B cell (primary cell): Measurements from ENCODE around the gene ZFAND2A. TPM values are rescaled to one million over a fixed set of nuclear protein-coding genes. Genes with fewer than 3 reads are reported as not detected.

Experiments used
- ATAC-seq: fragments of 200-7000 bp; cut with Tn5 transposase; one replicate; pipeline ENCODE4 v1.10.0; 2021; ENCODE audit warnings: low read depth, mild to moderate bottlenecking, moderate number of reproducible peaks, moderate library complexity
- CTCF ChIA-PET: fragments of 350-600 bp; sonication (Branson Sonifier 250); formaldehyde crosslinking; loops from one replicate; lab custom pipeline; 2021; ENCODE audit warnings: antibody characterized with exemption, inconsistent platforms; lab: Charles Lee
- POLR2A ChIA-PET: fragments of 350-600 bp; sonication (Branson Sonifier 250); formaldehyde crosslinking; loops from one replicate; lab custom pipeline; 2021; ENCODE audit warnings: antibody characterized with exemption; lab: Charles Lee
- DNase-seq: peaks from one replicate; pipeline ENCODE4 v3.0.0; 2013
- H2AFZ ChIP-seq: 2 replicates; pipeline ENCODE4 v1.6.1; 2012; ENCODE audit warnings: mild to moderate bottlenecking, low read depth, low read length; ENCODE audit not compliant: insufficient read depth, poor library complexity, severe bottlenecking
- H3K27ac ChIP-seq, 2 donors: 1 replicate in 1 of 2; 2 replicates in 1 of 2; pipeline ENCODE4 v1.5.1; 2012 to 2013; ENCODE audit warnings: low read length in 2 of 2, mild to moderate bottlenecking in 2 of 2, moderate library complexity in 1 of 2
- H3K27me3 ChIP-seq, 4 experiments: fragments of 200-600 bp in 1 of 4; sonication (generic) in 1 of 4; replicated peaks in 1 of 4; 1 replicate in 2 of 4; 2 replicates in 2 of 4; pipeline versions ENCODE4 v1.6.1 to v1.7.0; 2013 to 2016; ENCODE audit warnings: low read length in 3 of 4, mild to moderate bottlenecking in 2 of 4, mixed read lengths in 1 of 4, moderate library complexity in 1 of 4; ENCODE audit not compliant: insufficient read depth in 4 of 4, control insufficient read depth in 3 of 4; ENCODE audit errors: control extremely low read depth in 1 of 4
- H3K36me3 ChIP-seq, 2 experiments: replicated peaks in 1 of 2; 1 replicate in 1 of 2; 2 replicates in 1 of 2; pipeline versions ENCODE4 v1.6.1 to v1.7.1; 2013; ENCODE audit warnings: low read length in 1 of 2; ENCODE audit not compliant: insufficient read depth in 2 of 2, control insufficient read depth in 1 of 2; ENCODE audit errors: control extremely low read depth in 1 of 2, extremely low read depth in 1 of 2
- H3K4me1 ChIP-seq, 2 donors: fragments of 200-600 bp in 1 of 2; sonication (generic) in 1 of 2; 1 replicate in 1 of 2; 2 replicates in 1 of 2; pipeline versions ENCODE4 v1.5.1 to v1.6.1; 2013 to 2017; ENCODE audit warnings: low read length in 2 of 2; ENCODE audit not compliant: control insufficient read depth in 2 of 2, insufficient read depth in 2 of 2
- H3K4me2 ChIP-seq: replicated peaks from 2 replicates; pipeline ENCODE3; 2012; ENCODE audit warnings: mild to moderate bottlenecking, low read depth, low read length; ENCODE audit not compliant: poor library complexity, severe bottlenecking
- H3K4me3 ChIP-seq, 5 experiments: fragments of 200-600 bp in 1 of 5; sonication (generic) in 1 of 5; 1 replicate in 3 of 5; 2 replicates in 2 of 5; pipeline versions ENCODE4 v1.5.1 to v1.7.0; 2011 to 2016; ENCODE audit warnings: low read length in 4 of 5, mild to moderate bottlenecking in 4 of 5, low read depth in 2 of 5, control low read depth in 1 of 5, moderate library complexity in 1 of 5; ENCODE audit not compliant: insufficient read depth in 1 of 5; ENCODE audit errors: control extremely low read depth in 1 of 5, extremely low read depth in 1 of 5
- H3K79me2 ChIP-seq: fragments of 200-600 bp; sonication (generic); one replicate; pipeline ENCODE4 v1.6.0; 2016; ENCODE audit warnings: low read length; ENCODE audit not compliant: control insufficient read depth, insufficient read depth
- H3K9ac ChIP-seq: fragments of 200-600 bp; sonication (generic); 2 replicates; pipeline ENCODE4 v1.6.1; 2017; ENCODE audit warnings: mild to moderate bottlenecking, low read length, moderate library complexity
- H3K9me3 ChIP-seq, 3 donors: one replicate each; pipeline versions ENCODE4 v1.6.1 to v1.7.1; 2013; ENCODE audit warnings: low read length in 2 of 3; ENCODE audit not compliant: control insufficient read depth in 2 of 3, insufficient read depth in 1 of 3; ENCODE audit errors: control extremely low read depth in 1 of 3
- H4K20me1 ChIP-seq: 2 replicates; pipeline ENCODE4 v1.6.0; 2012; ENCODE audit warnings: mild to moderate bottlenecking, low read length; ENCODE audit not compliant: insufficient read depth, control insufficient read depth, poor library complexity, severe bottlenecking
- H3K27ac Mint-ChIP-seq: one replicate; pipeline ENCODE4 v1.8.0; 2021; ENCODE audit warnings: mixed read lengths
- H3K27me3 Mint-ChIP-seq: one replicate; pipeline ENCODE4 v1.8.0; 2021; ENCODE audit warnings: mixed read lengths
- H3K4me1 Mint-ChIP-seq: one replicate; pipeline ENCODE4 v1.8.0; 2021; ENCODE audit warnings: mixed read lengths
- H3K4me3 Mint-ChIP-seq: one replicate; pipeline ENCODE4 v1.8.0; 2021; ENCODE audit warnings: mixed read lengths
- H3K9me3 Mint-ChIP-seq: one replicate; pipeline ENCODE4 v1.8.0; 2022; ENCODE audit warnings: mixed read lengths; ENCODE audit not compliant: insufficient read depth
- CTCF ChIP-seq: fragments of 200-600 bp; IDR thresholded peaks from one replicate; pipeline ENCODE4 v1.8.0; 2022; ENCODE audit warnings: antibody characterized with exemption, mild to moderate bottlenecking
- EZH2 ChIP-seq: IDR thresholded peaks from 2 replicates; pipeline ENCODE4 v1.6.1; 2012; ENCODE audit warnings: borderline replicate concordance, low read depth, mild to moderate bottlenecking, moderate library complexity, low read length; ENCODE audit not compliant: insufficient read depth, poor library complexity, severe bottlenecking
- WGBS: methylation state at CpG from one replicate; pipeline ENCODE4 v1.1.5; 2013; ENCODE audit warnings: missing lambda C conversion rate; ENCODE audit not compliant: insufficient coverage; 5-methylcytosine and 5-hydroxymethylcytosine counted together
- intact Hi-C: fragments of 100-400 bp; cut with micrococcal nuclease; formaldehyde crosslinking; loops from one replicate; pipeline ENCODE4 v1.10.0; 2022
- polyA plus RNA-seq: library from polyadenylated mRNA; depleted of rRNA; stranded (reverse); fragments of >200 nt; gene quantifications from 2 replicates; pipeline ENCODE4 v1.2.3, GENCODE V29; 2012
- total RNA-seq, 2 donors: library from RNA; stranded (reverse); fragments of 120-200 nt in 1 of 2; gene quantifications; 1 replicate in 1 of 2; 2 replicates in 1 of 2; pipeline versions ENCODE4 v1.2.3 to v1.2.4, GENCODE V29; 2013 to 2022

Gene ZFAND2A
- total and polyA plus RNA-seq, 2 donors (not counting 1 experiment from before 2014, with no cell fraction given) = 26.7 to 113 TPM

GRCh38 chr7:1158203-1159126 lies 1.5 kb downstream of the ZFAND2A start:
- Histone ChIP-seq H3K4me1 (peaks cover 16 to 22% of the 10 kb centered on the region in 2 donors), H3K79me2 (peaks cover 43% of the 10 kb centered on the region), H3K4me2 (peak overlapping the region; percentile 90), H4K20me1 (peaks cover 7% of the 10 kb centered on the region), H3K4me3 (peak overlapping the region; percentile 41 to 99 (median 94)), H3K27me3 (no peaks in the 10 kb centered on the region), H3K36me3 (peaks cover 0 to 36% of the 10 kb centered on the region in 2 experiments), H3K27ac (peak overlapping the region; percentile 38 to 89), H2AFZ (no peak overlapping the region), H3K9me3 (no peaks in the 10 kb centered on the region), H3K9ac (peak overlapping the region; percentile 100)
- TF ChIP-seq CTCF = no peak
- TF ChIP-seq EZH2 = no peak
- ATAC-seq = no peak
- DNase-seq = no peak
- POLR2A ChIA-PET = no interaction called here
- H3K4me1 Mint-ChIP-seq = peaks cover 24% of the 10 kb centered on the region
- H3K4me3 Mint-ChIP-seq = peak overlapping the region; percentile 85
- CTCF ChIA-PET = interaction anchor here (0.9 to 1.5 kb wide), 6 partner anchors 15 to 165 kb away, joined by 3 to 5 read pairs (median 4); no protein-coding TSS in a partner anchor
- WGBS = 78% methylated on average over 24 of the region's 25 CpGs
- H3K27me3 Mint-ChIP-seq = no peaks in the 10 kb centered on the region
- H3K9me3 Mint-ChIP-seq = no peaks in the 10 kb centered on the region
- intact Hi-C loops = no loop called here
- peak overlapping the region; percentile 87 for H3K27ac Mint-ChIP-seq
